ENCODE results near the gene SPTB. TPM values are rescaled to one million over a fixed set of nuclear protein-coding genes. Genes with fewer than 3 reads are reported as not detected.

Gene SPTB
- polyA plus RNA-seq, 10 donors = 70.0 to 175 (median 145) TPM

DNA sequence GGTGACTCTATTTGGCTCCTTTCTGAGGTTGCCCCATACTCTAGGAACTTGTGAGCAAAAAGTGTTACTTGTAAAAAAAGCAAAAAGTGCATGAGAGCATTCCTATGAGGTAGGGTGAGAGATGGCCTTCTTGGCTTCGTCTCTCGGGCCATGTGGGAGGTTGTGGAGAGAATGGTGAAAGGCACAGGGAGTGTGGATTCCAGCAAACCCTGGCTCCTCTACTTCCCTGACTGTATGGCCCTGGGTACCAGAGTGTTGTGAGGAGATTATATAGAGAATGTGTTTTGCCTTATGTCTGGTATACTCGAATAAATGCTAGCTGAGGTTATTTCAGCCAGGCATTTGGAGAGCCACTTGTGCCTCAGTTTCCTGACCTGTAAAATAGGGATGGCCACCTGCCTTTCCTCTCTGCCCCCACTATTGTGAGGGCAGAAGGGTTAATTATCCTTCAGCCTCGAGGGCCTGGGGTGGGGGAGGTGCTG is 164.5 kb downstream of the SPTB start:
- no peak for DNase-seq

DNA sequence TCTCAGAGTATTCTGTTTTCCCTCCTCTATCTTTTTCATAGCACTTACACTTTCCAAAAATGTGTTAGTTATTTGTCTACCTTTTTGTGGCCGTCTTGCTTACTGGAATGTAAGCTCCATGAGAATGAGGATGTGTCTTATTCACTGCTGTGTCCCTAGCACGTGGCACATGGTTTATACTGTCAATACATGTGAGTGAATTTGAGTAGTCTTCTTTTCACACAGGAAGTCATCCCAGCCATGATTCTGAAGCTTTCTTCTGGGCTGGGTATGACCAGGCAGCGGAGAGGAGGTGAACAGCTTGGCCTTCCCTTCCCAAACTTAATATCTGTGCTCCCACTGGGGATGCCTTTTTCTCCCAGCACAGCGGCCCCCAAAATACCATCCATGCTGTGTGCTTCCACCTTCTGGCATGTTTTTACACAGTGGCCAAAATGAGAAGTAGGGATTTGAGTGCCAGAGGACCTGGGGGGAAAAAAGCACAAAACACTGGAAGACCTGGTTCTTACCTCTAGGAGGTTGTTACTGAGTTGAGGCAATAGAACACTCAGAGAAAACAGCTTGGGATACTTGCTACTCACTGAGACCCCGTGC is 165.2 kb downstream of the SPTB start:
- DNase-seq = no peak

GRCh38 chr14:64713677-64714076 is 166.0 kb downstream of the SPTB start:
- DNase-seq = no peak

DNA sequence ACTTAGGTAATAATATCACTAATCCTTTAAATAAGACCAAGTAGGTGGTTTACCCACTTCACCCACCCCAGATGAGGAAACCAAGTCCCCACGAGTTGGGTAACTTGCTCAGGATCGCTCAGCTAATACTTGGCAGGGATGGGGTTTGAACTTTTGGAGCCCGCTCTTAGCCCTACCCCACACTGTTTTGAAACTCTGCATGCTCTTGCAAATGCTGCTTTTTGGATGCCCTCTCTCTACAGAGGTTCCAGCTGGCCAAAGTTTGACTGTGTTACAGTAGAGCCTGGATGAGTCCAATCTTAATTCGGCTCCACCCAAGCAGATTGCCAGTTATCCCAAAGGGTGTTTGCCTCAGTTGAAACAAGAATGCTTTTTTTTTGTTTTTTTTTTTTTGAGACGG is 168.7 kb downstream of the SPTB start:
- DNase-seq = no peak

- no peak for DNase-seq
Observed at GRCh38 chr14:64709126-64709525, 170.6 kb downstream of the SPTB start.

DNA sequence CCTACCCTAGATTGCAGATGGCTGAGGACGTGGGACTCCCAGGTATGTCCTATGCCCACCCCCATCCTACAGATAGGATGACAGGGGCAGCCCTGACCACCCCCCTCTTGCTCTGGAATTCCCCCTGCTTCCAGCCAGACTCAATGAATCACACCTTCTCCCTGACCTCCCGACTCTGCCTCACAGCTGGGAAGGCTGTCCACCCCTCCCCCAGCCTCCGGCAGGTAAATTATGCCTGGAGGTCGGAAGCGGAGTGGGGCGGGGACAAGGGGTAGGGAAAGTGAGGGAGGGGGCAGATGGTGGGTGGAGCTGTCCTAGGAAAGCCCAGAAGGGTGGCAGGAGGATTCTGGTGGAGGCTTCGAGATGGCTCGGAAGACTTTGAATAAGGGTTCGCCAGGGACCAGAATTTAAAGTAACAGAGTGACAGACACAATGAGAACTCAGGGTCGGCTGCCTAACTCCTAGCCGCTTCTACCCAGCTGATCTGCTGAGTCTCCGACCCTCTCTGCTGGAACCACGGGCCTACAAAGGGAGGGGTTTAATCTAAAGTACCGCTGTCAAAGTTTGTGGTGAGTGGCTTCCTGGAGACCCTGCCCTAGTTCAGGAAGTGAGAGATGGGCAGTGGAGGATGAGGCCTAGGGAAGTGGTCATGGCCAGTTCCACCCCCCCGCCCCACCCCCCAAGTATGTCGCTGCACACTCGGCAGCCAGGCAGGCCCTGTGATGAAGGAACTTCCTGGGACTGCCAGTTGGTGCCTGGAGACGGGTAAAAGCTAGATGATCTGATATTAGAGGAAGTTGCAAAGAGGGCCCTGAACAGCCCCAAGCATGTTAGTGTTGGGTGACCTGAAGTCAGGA is 171.3 kb downstream of the SPTB start:
- peak in 2 of 3 donors; percentile 51 to 67 for DNase-seq

DNA sequence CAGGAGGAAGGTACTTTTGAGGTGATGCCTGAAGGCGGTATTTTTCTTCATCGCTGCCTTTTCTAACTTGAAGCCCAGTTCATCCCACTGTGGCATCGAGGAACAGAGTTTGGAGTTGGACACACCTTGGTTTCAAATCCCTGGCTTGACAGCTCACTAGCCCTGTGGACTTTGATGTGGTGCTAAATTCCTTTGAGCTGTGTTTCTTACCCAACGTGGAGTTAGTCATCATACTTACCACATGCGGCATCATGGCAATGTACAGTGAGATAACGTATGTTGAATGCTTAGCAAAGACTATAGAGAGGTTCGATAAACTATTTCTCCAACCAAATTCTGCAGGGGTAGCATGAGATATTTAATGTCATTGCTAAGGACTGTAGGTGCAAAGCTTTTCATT is 172.0 kb downstream of the SPTB start:
- DNase-seq = peak in 1 of 3 donors; percentile 65

DNA sequence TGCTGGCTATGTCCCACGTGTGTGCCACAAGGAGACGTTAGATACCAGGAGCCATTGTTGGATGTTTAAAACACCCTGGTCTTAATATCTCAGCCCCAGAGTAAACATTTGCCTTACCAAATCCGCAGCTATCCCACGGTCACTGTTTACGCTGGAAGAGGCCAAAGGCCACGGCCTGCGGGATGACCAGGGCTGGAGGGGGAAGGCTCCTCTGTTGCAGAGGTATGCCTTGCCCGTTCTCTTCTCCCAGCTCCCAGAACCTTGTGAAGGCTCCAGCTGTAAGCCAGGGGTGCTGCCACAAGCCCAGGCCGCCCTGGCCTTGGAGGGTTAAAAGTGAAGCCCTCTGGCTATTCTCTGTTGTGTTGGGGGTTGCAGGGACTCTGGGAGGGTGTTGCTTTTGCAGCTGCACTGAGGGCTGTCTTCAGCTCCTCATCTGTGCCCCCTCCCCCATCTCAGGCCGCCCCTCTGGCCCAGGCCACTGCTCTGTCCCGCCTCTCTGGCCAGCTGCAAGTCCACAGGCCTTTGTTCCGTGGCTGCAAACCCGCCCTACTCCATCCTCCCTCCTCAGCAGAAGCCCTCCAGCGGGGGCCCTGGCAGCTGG is 173.0 kb downstream of the SPTB start:
- DNase-seq = peak; percentile 60 to 93 (median 75)

- DNase-seq = no peak
Observed at GRCh38 chr14:64706119-64706592, 173.6 kb downstream of the SPTB start.

DNA sequence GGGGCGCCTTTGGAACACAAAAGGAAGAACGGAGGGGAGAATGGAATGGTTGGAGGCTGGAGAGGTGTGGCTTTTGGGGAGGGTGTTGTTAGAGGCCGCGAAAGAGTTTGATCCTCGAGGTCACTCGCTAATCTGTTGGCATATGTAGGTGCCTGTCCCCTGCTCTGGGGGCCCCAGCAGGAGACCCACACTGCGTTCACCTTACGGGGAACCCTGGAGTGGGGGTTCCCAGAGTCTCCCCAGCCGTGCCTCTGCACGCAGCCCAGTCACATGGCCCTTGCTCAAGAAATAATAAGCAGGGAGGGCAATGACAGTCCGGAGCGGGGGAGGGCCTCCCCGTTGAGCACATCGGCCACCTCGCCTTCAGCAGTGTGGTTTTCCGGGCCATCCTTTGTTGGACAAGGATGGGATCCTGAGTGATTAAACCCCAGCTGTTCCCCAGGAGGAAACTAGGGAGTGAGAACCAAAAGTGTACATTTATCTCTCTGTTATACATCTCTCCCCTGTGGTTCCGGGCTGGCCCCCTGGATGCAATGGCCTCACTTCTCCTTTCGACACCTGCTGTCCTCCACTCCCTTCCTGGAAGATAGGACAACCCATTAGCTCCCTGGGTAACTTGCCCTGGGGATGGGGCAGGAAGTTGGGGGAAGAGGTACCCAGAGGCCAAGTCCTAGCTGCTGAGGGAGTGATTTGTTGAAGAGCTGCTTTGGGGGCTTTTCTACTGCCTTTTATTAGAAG is 174.2 kb downstream of the SPTB start:
- peak in 1 of 3 donors; percentile 72 for DNase-seq

DNA sequence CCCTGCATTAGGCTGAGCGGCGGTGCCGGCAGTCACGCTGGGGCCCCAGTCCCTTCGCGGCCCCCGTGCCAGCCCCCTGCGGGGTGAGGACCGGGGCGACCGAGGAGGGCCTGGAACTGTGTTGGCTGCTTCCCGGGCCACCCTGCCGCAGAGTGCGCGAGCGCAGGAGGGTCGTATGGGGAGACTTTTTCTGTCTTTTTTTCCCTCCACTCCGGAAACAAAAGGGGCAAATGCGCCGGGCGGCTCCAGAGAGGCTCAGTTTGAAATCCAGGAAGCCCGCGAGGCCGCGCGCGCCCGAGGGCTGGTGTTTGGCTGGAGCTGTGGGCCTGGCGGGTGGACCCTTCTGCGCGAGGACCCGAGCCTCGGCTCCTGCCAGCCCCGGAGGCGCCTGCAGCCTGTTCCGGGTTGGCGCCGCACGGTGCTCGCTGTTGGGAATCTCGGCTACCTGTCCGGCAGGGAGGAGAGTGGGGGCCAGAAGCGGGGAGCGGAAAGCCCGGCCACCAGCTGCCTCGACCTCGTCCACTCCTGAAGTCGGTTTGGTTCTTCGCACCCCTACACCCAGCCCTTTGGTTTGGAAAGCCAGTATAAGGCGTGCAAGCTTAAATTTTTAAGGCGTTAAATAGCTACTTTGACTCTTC is 174.8 kb downstream of the SPTB start:
- no peak for DNase-seq

GRCh38 chr14:64704143-64704742 is 175.5 kb downstream of the SPTB start, which contains the start of gene PLEKHG3:
Gene PLEKHG3, plus strand, starts transcription at chr14:64704424. Its CDS starts 23,208 bp downstream, at chr14:64727632.
- peak; percentile 69 to 92 (median 74) for DNase-seq

DNA sequence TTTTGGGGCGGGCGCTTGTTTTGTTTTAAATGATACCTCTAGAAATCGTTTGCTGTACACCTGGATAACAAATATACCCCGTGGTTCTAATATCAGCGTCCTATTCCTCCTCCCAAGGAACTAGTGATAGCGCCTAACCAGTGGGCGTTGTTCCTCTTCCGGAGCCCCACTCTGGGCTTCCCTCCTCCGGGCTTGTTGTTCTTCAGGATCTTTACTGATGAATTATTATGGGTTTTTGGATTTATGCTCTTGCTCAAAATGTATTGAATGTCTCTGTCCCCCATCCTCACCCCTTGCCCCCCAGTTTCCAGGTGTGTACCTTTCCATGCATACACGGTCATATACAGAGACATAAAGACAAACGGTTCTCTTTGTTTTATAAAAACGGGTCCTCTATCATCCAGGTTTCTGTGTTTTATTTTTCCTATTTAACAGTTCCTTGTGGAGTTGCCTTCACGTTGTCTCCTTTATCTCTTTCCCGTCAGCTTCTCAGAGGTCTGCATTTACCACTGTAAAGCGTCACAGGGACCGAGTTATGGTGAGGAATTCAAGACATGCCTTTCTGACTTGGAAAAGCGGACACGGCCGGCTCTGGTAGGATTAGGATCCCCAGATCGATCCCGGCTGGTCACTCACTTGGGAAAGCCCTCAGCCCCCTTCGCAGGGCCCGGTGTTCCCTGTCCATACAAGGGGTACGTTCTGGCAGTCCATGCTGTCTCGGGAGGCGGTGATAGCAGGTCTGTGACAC is 176.1 kb downstream of the SPTB start:
- no peak for DNase-seq

DNA sequence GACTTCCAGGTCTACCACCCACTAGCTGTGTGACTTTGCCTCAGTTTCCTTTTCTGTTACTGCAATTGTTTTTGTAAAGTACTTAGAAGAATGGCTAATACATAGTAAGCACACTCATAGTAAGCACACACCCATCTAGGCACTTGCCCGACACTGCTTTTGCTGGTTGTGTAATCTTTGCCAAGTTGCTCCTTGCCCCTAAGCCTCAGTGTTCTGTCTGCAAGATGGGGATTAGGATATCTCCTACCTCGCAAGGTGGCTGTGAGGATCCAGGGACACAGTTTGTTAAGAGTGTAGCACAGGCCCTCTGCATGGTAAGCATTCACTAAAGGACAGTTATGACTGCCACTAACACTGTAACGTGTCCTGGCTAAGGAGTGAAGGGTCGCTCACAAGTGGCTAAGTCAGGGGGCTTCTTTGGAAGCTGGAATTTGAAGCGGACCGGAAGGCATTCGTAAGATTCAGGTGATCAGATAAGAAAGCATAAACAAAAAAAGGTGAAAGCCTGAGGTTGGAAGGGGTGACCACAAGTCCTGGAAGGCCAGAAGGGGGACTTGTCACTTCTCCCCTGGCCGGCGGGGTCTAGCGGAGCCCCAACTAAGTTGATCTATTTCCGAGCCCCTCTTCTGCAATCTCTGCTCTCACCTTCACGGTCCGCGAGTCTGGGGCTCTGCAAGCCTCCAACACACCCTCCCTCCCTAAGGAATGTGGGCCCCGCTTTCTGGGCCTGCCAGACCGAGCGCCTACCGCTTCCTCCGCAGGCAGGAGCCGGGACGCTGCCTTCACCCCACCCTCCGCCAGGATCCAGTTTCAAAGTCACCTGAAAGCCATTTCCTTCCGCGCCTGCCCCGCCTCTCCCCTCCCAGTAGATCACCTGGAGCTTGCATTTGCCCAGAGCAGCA is 177.0 kb downstream of the SPTB start:
- DNase-seq = no peak

GRCh38 chr14:64701660-64702059 is 178.0 kb downstream of the SPTB start:
- DNase-seq = no peak

DNA sequence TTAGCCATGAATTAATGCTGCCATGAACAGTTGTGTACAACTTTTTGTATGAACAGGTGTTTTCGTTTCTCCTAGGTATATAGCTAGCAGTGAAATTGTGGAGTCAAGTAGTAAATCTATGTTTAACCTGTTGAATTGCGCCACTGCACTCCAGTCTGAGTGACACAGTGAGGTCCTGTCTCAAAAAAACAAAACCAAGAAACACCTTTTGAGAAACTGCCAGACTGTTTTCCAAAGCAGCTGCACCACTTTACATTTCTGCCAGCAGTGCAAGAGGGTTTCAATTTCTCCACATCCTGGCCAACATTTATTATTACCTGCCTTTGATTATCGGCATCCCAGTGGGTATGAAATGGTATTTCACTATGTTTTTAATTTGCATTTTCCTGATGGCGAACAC is 178.8 kb downstream of the SPTB start:
- DNase-seq = no peak

- no peak for DNase-seq
Observed at GRCh38 chr14:64700290-64700689, 179.4 kb downstream of the SPTB start.

DNA sequence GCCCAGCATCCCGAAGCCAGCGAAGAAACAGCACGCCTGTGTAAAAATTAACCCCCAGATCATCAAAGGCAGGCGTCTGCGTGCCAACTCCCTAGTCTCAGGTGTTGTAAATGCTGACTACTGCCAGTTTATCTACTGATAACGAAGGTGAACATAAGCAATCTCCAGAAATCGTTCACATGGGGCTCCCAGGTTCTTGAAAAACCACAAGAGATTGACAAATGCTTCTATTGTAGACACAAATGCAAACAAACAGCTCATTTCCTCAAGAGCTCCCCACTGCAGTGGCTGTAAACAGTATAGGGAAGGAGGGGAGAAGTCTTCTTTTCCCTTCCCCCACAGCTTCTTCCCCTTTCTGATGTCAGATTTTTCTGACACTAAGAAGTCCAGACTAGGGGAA is 180.8 kb downstream of the SPTB start:
- no peak for DNase-seq

DNA sequence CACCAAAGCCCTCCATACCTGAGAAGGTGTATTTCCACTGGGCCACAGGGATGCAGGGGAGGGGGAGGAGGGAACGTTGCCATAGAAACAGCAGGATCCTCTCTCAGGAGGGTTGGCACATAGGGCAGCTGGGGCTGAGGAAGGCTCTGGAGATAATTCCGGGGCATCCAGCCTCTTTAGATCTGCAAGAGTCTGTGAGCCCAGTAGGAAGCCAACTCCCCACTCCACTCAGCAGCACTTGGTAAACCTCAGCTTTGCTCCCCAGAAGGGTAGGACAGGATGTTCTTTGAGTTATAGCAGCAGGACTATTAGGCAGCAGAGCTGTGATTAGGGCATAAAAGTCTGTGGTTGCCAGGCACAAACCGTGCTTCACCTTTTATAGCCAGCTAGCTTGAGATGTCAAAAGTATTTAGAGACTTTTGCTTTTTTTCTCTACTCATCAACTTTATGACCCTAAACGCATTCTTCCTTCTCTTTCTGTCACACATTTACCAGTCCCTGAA is 183.3 kb downstream of the SPTB start:
- no peak for DNase-seq
